Measurements from ENCODE around the gene IGF2R.

Gene IGF2R

GRCh38 chr6:159952289-159953005 lies 16.4 kb upstream of the IGF2R start:
- no peak overlapping the region for H3K4me3 ChIP-seq (ENCODE audit: low read depth, low read length)
- no peak for DNase-seq (ENCODE audit: low read depth)
- no peak for TF ChIP-seq CTCF (IDR thresholded peaks at IDR 0.05; ENCODE audit: insufficient read depth, low read depth, low read length, missing control alignments)

GRCh38 chr6:159953091-159953601 lies 15.7 kb upstream of the IGF2R start:
- DNase-seq (ENCODE audit: low read depth), result no peak
- no peak overlapping the region for H3K4me3 ChIP-seq (ENCODE audit: low read depth, low read length)

GRCh38 chr6:159955945-159956361 lies 12.9 kb upstream of the IGF2R start:
- no peak for DNase-seq (ENCODE audit: low read depth)
- no peak for TF ChIP-seq CTCF (IDR thresholded peaks at IDR 0.05; ENCODE audit: insufficient read depth, low read depth, low read length, missing control alignments)
- H3K4me3 ChIP-seq (ENCODE audit: low read depth, low read length), result no peak overlapping the region

More at GRCh38 chr6:159953091-159953601, 15.7 kb upstream of the IGF2R start:
- TF ChIP-seq CTCF (IDR thresholded peaks at IDR 0.05; ENCODE audit: insufficient read depth, low read depth, low read length, missing control alignments), result no peak

GRCh38 chr6:159957071-159957673 lies 11.7 kb upstream of the IGF2R start:
- no peak for TF ChIP-seq CTCF (IDR thresholded peaks at IDR 0.05; ENCODE audit: insufficient read depth, low read depth, low read length, missing control alignments)

GRCh38 chr6:159959165-159959975 lies 9.5 kb upstream of the IGF2R start:
- peak; percentile 29 for DNase-seq (ENCODE audit: low read depth)
- no peak overlapping the region for H3K4me3 ChIP-seq (ENCODE audit: low read depth, low read length)
- TF ChIP-seq CTCF (IDR thresholded peaks at IDR 0.05; ENCODE audit: insufficient read depth, low read depth, low read length, missing control alignments), result no peak

More at GRCh38 chr6:159957071-159957673, 11.7 kb upstream of the IGF2R start:
- no peak for DNase-seq (ENCODE audit: low read depth)
- no peak overlapping the region for H3K4me3 ChIP-seq (ENCODE audit: low read depth, low read length)

GRCh38 chr6:159959976-159960384 lies 8.9 kb upstream of the IGF2R start:
- no peak for TF ChIP-seq CTCF (IDR thresholded peaks at IDR 0.05; ENCODE audit: insufficient read depth, low read depth, low read length, missing control alignments)
- no peak for DNase-seq (ENCODE audit: low read depth)

More at GRCh38 chr6:159959976-159960384, 8.9 kb upstream of the IGF2R start:
- no peak overlapping the region for H3K4me3 ChIP-seq (ENCODE audit: low read depth, low read length)

All from GM12865 (cell line).